Activated CD8-positive, alpha-beta memory T cell treated with anti-CD3 and anti-CD28 coated beads, Interleukin-2, amount 10 ng/mL, durations not matched to agents 7 days and 5 days (primary cell): ENCODE data around the gene ZNG1F. TPM values are rescaled to one million over a fixed set of nuclear protein-coding genes. Genes with fewer than 3 reads are reported as not detected.
A peak's percentile ranks its signal among the peaks of the same experiment; 100 is the strongest.
"Not testable (repeated sequence)": the region's sequence is repeated elsewhere in the genome, so short reads cannot be mapped to it uniquely, and the experiment has no call there.

Experiments used
- ATAC-seq: fragments of 150-1000 bp; cut with Tn5 transposase; one replicate; pipeline ENCODE4 v1.10.0; 2021; ENCODE audit warnings: moderate library complexity
- CTCF ChIA-PET: fragments of 350-600 bp; sonication (Branson Sonifier 250); formaldehyde crosslinking; loops from one replicate; lab custom pipeline; 2021; ENCODE audit warnings: antibody characterized with exemption; lab: Charles Lee
- DNase-seq: peaks from one replicate; pipeline ENCODE4 v3.0.0-alpha.2; 2020
- H3K27ac Mint-ChIP-seq: one replicate; pipeline ENCODE4 v1.8.0; 2021; ENCODE audit warnings: mild to moderate bottlenecking, mixed read lengths
- H3K27me3 Mint-ChIP-seq: one replicate; pipeline ENCODE4 v1.8.0; 2021; ENCODE audit warnings: mixed read lengths
- H3K36me3 Mint-ChIP-seq: one replicate; pipeline ENCODE4 v1.8.0; 2021; ENCODE audit warnings: mild to moderate bottlenecking, mixed read lengths
- H3K4me1 Mint-ChIP-seq: one replicate; pipeline ENCODE4 v1.8.0; 2021; ENCODE audit warnings: mixed read lengths
- H3K4me3 Mint-ChIP-seq: one replicate; pipeline ENCODE4 v1.8.0; 2021; ENCODE audit warnings: mild to moderate bottlenecking, moderate library complexity, mixed read lengths
- H3K9me3 Mint-ChIP-seq: one replicate; pipeline ENCODE4 v1.8.0; 2022; ENCODE audit warnings: low read depth, mixed read lengths
- total RNA-seq, 2 experiments: library from RNA; stranded (reverse); gene quantifications; one replicate each; pipeline ENCODE4 v1.2.3, GENCODE V29; 2021

The ZNG1F gene
- total RNA-seq, 2 experiments from 2014 or later, result 14.1 to 14.3 TPM

GRCh38 chr9:41128581-41128980 lies 60.5 kb downstream of the ZNG1F start, which contains the start of gene FOXD4L6:
TSS of gene FOXD4L6 (minus strand) at chr9:41128681. CDS start at chr9:41128383, 298 bp downstream.
- H3K27me3 Mint-ChIP-seq, H3K4me1 Mint-ChIP-seq, H3K9me3 Mint-ChIP-seq, CTCF ChIA-PET, ATAC-seq, H3K36me3 Mint-ChIP-seq, H3K27ac Mint-ChIP-seq, DNase-seq, H3K4me3 Mint-ChIP-seq: not testable (repeated sequence)

GRCh38 chr9:41126746-41127446 lies 62.2 kb downstream of the ZNG1F start:
- ATAC-seq, H3K27me3 Mint-ChIP-seq, H3K36me3 Mint-ChIP-seq, H3K4me3 Mint-ChIP-seq, H3K4me1 Mint-ChIP-seq, CTCF ChIA-PET, DNase-seq, H3K27ac Mint-ChIP-seq, H3K9me3 Mint-ChIP-seq: not testable (repeated sequence)

GRCh38 chr9:41125936-41126335 lies 63.2 kb downstream of the ZNG1F start:
- H3K27me3 Mint-ChIP-seq, H3K27ac Mint-ChIP-seq, ATAC-seq, H3K9me3 Mint-ChIP-seq, H3K4me3 Mint-ChIP-seq, DNase-seq, CTCF ChIA-PET, H3K4me1 Mint-ChIP-seq, H3K36me3 Mint-ChIP-seq: not testable (repeated sequence)

- H3K27me3 Mint-ChIP-seq, CTCF ChIA-PET, H3K36me3 Mint-ChIP-seq, H3K27ac Mint-ChIP-seq, H3K4me3 Mint-ChIP-seq, H3K4me1 Mint-ChIP-seq, H3K9me3 Mint-ChIP-seq, DNase-seq, ATAC-seq: not testable (repeated sequence)
These were observed 63.9 kb downstream of the ZNG1F start for GRCh38 chr9:41125109-41125658.

- CTCF ChIA-PET, H3K27me3 Mint-ChIP-seq, DNase-seq, ATAC-seq, H3K4me3 Mint-ChIP-seq, H3K4me1 Mint-ChIP-seq, H3K27ac Mint-ChIP-seq, H3K9me3 Mint-ChIP-seq, H3K36me3 Mint-ChIP-seq: not testable (repeated sequence)
These were observed 64.6 kb downstream of the ZNG1F start for GRCh38 chr9:41124250-41125108.

- CTCF ChIA-PET, ATAC-seq: not testable (repeated sequence)
These were observed 65.3 kb downstream of the ZNG1F start for GRCh38 chr9:41123812-41124211.

GRCh38 chr9:41123396-41123795 lies 65.7 kb downstream of the ZNG1F start:
- CTCF ChIA-PET, H3K27ac Mint-ChIP-seq, H3K9me3 Mint-ChIP-seq, H3K4me1 Mint-ChIP-seq, DNase-seq, H3K4me3 Mint-ChIP-seq, H3K36me3 Mint-ChIP-seq, ATAC-seq, H3K27me3 Mint-ChIP-seq: not testable (repeated sequence)

More at GRCh38 chr9:41123812-41124211, 65.3 kb downstream of the ZNG1F start:
- not testable (repeated sequence) for H3K4me1 Mint-ChIP-seq, H3K4me3 Mint-ChIP-seq, H3K9me3 Mint-ChIP-seq, H3K27me3 Mint-ChIP-seq, DNase-seq, H3K36me3 Mint-ChIP-seq, H3K27ac Mint-ChIP-seq

- ATAC-seq, H3K9me3 Mint-ChIP-seq, H3K36me3 Mint-ChIP-seq, DNase-seq, H3K27ac Mint-ChIP-seq, H3K4me1 Mint-ChIP-seq, H3K4me3 Mint-ChIP-seq, H3K27me3 Mint-ChIP-seq, CTCF ChIA-PET: not testable (repeated sequence)
These were observed 68.4 kb downstream of the ZNG1F start for GRCh38 chr9:41120696-41121095.

- H3K9me3 Mint-ChIP-seq, H3K36me3 Mint-ChIP-seq, CTCF ChIA-PET, H3K4me1 Mint-ChIP-seq, H3K4me3 Mint-ChIP-seq, DNase-seq, H3K27ac Mint-ChIP-seq, H3K27me3 Mint-ChIP-seq, ATAC-seq: not testable (repeated sequence)
These were observed 69.4 kb downstream of the ZNG1F start for GRCh38 chr9:41119719-41120118.

- H3K36me3 Mint-ChIP-seq, H3K27ac Mint-ChIP-seq, DNase-seq, CTCF ChIA-PET, H3K4me3 Mint-ChIP-seq, H3K4me1 Mint-ChIP-seq, H3K9me3 Mint-ChIP-seq, H3K27me3 Mint-ChIP-seq, ATAC-seq: not testable (repeated sequence)
These were observed 69.8 kb downstream of the ZNG1F start for GRCh38 chr9:41119311-41119710.

- H3K4me1 Mint-ChIP-seq, H3K9me3 Mint-ChIP-seq, H3K27me3 Mint-ChIP-seq, DNase-seq, CTCF ChIA-PET, H3K4me3 Mint-ChIP-seq, H3K36me3 Mint-ChIP-seq, H3K27ac Mint-ChIP-seq: not testable (repeated sequence)
- ATAC-seq, result peak; percentile 16
These were observed 75.8 kb downstream of the ZNG1F start for GRCh38 chr9:41113348-41113747.

GRCh38 chr9:41111414-41111813 lies 77.7 kb downstream of the ZNG1F start:
- ATAC-seq, DNase-seq, CTCF ChIA-PET, H3K36me3 Mint-ChIP-seq, H3K27ac Mint-ChIP-seq, H3K4me1 Mint-ChIP-seq, H3K27me3 Mint-ChIP-seq, H3K4me3 Mint-ChIP-seq, H3K9me3 Mint-ChIP-seq: not testable (repeated sequence)

GRCh38 chr9:41110913-41111312 lies 78.2 kb downstream of the ZNG1F start:
- CTCF ChIA-PET, H3K4me1 Mint-ChIP-seq, DNase-seq, H3K4me3 Mint-ChIP-seq, H3K9me3 Mint-ChIP-seq, H3K27ac Mint-ChIP-seq, ATAC-seq, H3K36me3 Mint-ChIP-seq, H3K27me3 Mint-ChIP-seq: not testable (repeated sequence)

GRCh38 chr9:41109253-41109652 lies 79.9 kb downstream of the ZNG1F start:
- H3K27me3 Mint-ChIP-seq, H3K4me3 Mint-ChIP-seq, CTCF ChIA-PET, H3K4me1 Mint-ChIP-seq, H3K27ac Mint-ChIP-seq, H3K9me3 Mint-ChIP-seq, H3K36me3 Mint-ChIP-seq, DNase-seq: not testable (repeated sequence)
- peak; percentile 30 for ATAC-seq
